EL (cell line): Measurements from ENCODE around the gene PBX1.

Experiments
- DNase-seq: peaks from one replicate; pipeline ENCODE4 v3.0.0-alpha.2; 2016

The PBX1 gene

GRCh38 chr1:164619006-164619784, 60.2 kb downstream of the PBX1 start:
- no peak for DNase-seq

DNA sequence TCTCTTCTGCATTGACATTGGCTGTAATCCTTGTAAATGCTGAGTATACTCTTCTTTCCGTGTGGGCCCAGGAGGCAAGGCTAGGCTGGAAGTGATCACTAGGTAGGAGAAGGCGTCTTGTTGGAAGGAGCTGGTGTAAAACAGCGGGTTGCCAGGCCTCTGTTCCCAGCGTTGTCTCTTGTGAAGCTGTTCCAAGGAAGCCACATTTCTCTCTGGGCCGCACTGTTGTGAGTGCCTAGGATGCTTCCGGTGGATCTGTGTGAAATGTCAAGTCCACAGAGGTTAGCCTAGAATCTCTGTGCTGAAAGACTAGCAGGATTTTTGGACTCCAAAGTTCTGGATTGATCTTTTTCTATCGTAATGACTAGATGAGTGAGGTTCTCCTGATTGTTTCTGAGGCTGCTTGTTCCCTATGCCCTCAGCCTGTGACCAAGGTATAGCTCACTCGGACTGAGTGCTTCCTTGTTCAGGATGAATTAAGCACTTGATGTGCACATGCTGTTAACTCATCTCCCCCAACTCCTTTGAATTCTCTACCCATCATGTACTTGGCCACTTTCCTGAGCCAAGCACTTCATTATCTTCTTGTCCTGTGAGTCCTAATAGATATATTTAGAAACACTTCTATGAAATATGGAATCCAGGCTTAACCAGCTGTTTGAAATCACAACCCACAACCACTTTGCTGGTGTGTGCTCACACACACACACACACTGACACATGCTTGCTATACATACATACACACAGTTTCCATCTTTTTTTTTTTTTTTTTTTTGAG, 63.3 kb downstream of the PBX1 start:
- DNase-seq = no peak

GRCh38 chr1:164623805-164624204, 64.8 kb downstream of the PBX1 start:
- DNase-seq = no peak

GRCh38 chr1:164624400-164624799, 65.4 kb downstream of the PBX1 start:
- no peak for DNase-seq

- no peak for DNase-seq
Measured at GRCh38 chr1:164625004-164625617, 66.1 kb downstream of the PBX1 start.

GRCh38 chr1:164628772-164629171, 69.8 kb downstream of the PBX1 start:
- no peak for DNase-seq

GRCh38 chr1:164629971-164630370, 71.0 kb downstream of the PBX1 start:
- no peak for DNase-seq

- DNase-seq = no peak
Measured at GRCh38 chr1:164630626-164631396, 71.8 kb downstream of the PBX1 start.

GRCh38 chr1:164631751-164632150, 72.8 kb downstream of the PBX1 start:
- DNase-seq = no peak

- no peak for DNase-seq
Measured at GRCh38 chr1:164633997-164634396, 75.0 kb downstream of the PBX1 start.

DNA sequence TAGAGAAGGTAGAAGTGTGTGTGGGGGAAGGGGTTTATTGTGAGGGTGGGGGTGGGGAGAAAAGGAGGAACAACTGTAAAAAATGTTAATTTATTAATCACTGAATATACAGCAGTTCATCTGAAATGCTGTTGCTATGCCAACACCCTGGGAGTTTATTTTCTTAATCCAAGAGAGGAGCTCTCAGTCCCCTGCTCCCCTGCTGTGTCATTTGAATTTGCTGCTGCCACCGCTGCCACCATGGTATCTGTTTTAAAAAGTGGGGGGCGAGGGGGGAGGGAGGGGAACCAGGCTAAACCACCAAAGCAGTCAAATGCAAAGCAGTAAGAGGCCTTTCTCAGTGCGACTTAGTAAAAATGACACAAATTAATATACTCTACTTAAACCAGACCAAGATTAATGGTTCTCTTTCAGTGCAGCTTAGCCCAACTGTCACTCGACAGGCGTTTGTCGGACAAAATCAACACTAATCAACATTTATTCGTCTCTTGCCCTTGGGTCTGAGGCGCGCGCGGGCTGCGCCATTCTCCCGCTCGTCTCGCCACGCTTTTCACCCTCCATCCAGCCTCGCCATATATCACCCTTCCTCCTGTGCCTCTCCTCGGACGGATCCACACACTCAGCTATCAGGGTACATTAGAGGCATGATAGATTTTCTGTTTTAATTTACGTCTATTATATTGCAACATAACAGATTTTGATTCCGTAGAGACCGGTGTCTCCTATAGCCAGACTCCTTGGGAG, 76.2 kb downstream of the PBX1 start:
- DNase-seq = no peak

DNA sequence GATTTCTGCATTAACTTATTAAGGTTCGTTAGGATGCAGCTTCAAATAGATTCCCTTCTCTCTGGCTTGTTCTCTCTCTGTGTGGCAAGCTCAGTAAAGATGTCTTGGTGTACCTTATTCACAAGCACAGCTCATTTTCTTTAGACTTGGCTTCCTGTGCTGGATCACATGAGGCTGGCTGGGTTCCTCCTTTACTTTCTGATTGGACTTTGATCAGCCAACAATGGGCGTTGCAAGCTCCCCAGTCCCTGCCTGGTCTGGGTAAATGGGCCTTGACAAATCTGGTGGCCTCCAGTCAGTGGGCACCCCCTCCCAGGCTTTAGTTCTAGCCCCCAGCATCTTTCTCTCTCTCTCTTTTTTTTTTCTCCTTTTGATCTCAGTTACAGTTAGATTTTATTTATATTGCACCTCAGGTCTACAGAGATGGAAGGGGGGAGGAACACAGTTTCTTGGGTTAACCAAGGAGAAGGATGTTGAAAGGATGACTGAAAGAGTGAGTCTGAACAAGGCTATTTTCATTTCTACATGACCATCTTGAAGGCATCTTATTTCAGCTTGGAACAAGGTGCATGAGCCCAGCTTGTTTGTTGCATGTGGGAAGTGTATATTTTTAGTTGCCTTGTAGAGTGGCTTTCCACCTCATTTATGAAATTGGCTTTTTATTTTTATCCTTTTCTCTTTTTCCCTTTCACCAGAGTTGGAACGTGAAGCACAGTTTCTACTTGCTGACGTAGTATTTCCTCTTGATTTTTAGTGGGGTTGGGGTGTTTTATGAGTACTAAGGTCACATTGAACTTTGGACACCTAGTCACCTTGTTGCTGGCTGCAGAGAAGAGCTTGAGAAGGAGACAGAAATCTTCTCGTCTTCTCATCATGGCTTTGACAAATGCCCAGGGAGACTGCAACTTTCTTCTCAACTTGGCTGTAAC, 77.1 kb downstream of the PBX1 start:
- no peak for DNase-seq

DNA sequence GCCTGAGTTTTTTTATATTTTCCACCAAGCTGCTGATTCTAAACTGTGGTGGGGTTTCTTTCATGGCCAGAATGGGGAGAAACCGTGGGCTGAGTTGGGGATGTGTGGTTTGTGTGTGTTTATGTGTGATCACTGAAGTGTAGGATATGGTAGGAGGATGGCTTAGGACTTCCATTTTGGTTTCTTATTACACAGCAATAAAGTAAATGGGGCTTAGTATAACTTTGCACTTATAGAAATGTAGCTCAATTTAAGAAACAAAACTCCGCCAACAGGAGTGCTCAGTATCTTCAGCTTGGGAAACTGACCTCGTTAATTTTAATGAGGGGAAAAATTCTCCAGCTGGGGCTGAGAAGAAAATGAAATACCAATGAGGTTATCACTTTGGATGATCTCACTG, 77.8 kb downstream of the PBX1 start:
- DNase-seq = no peak

- DNase-seq = peak; percentile 79
Measured at GRCh38 chr1:164637461-164638375, 78.7 kb downstream of the PBX1 start.

- DNase-seq = no peak
Measured at GRCh38 chr1:164638492-164639202, 79.7 kb downstream of the PBX1 start.

GRCh38 chr1:164640686-164641352, 81.8 kb downstream of the PBX1 start:
- no peak for DNase-seq

DNA sequence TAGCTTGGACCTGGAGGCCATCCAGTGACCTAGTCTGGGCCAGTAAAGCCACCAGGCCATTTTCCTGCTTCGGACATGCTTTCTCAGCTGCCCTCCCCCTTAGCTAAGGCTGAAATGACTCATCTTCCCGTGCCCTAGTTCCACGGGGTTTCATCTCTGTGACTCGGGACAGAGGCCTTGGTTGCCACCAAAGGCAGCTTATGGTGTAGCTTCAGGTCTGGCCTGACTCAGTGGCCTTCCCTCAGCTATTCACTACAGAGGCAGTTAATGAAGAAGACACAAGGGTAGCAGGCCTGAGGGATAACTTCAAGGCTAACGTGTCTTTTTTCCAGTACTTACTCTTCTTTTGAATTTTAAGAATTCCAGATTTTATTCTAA, 82.4 kb downstream of the PBX1 start:
- DNase-seq = peak; percentile 46

DNA sequence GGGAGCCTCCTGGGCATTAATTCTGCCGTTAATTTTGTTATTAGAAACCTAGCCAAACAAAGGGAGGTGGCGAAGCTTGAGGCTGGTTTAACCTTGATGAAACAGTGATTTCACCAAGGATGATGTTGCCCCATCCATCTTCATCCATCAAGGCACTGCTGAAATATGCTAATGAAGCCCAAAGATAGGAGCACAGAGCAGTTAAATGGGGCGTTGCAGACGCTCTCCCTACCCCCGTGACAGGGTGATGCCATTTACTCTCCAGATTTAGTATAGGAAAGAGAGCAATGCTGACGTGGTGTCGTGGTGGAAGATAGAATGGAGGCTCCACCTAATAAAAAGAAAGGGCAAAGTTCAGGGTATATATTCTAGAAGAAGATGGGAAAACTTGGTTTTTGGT, 84.0 kb downstream of the PBX1 start:
- no peak for DNase-seq

- no peak for DNase-seq
Measured at GRCh38 chr1:164644268-164644667, 85.3 kb downstream of the PBX1 start.
